ENCODE results near the gene TPBG.

The TPBG gene

GRCh38 chr6:82363428-82364086 lies at the start of gene TPBG:
Gene TPBG (plus strand): TSS chr6:82363817. CDS start chr6:82364962, 1,145 bp downstream.
- no peak for DNase-seq (ENCODE audit: insufficient read length, low spot score)
- FAIRE-seq, result no peak

GRCh38 chr6:82322386-82322785 lies 41.2 kb upstream of the TPBG start:
- FAIRE-seq (no peak), DNase-seq (ENCODE audit: insufficient read length, low spot score) (no peak)

- no peak for FAIRE-seq
Observed at GRCh38 chr6:82329766-82330165, 33.9 kb upstream of the TPBG start.

GRCh38 chr6:82330171-82330804 lies 33.3 kb upstream of the TPBG start:
- no peak for FAIRE-seq
- no peak for DNase-seq (ENCODE audit: insufficient read length, low spot score)

More at GRCh38 chr6:82329766-82330165, 33.9 kb upstream of the TPBG start:
- no peak for DNase-seq (ENCODE audit: insufficient read length, low spot score)

GRCh38 chr6:82331031-82331773 lies 32.4 kb upstream of the TPBG start:
- DNase-seq (ENCODE audit: insufficient read length, low spot score) (no peak), FAIRE-seq (no peak)

- DNase-seq (ENCODE audit: insufficient read length, low spot score) (no peak), FAIRE-seq (no peak)
Observed at GRCh38 chr6:82333781-82334180, 29.8 kb upstream of the TPBG start.

GRCh38 chr6:82337688-82338257 lies 25.8 kb upstream of the TPBG start:
- DNase-seq (ENCODE audit: insufficient read length, low spot score) (no peak), FAIRE-seq (no peak)

- no peak for FAIRE-seq
Observed at GRCh38 chr6:82348130-82348529, 15.5 kb upstream of the TPBG start.

GRCh38 chr6:82353848-82354247 lies 9.8 kb upstream of the TPBG start:
- DNase-seq (ENCODE audit: insufficient read length, low spot score) (no peak), FAIRE-seq (no peak)

More at GRCh38 chr6:82348130-82348529, 15.5 kb upstream of the TPBG start:
- no peak for DNase-seq (ENCODE audit: insufficient read length, low spot score)

- FAIRE-seq (no peak), DNase-seq (ENCODE audit: insufficient read length, low spot score) (no peak)
Observed at GRCh38 chr6:82360552-82360951, 3.1 kb upstream of the TPBG start.

GRCh38 chr6:82361631-82362030 lies 2.0 kb upstream of the TPBG start:
- FAIRE-seq (no peak), DNase-seq (ENCODE audit: insufficient read length, low spot score) (no peak)

- DNase-seq (ENCODE audit: insufficient read length, low spot score) (no peak), FAIRE-seq (no peak)
Observed at GRCh38 chr6:82362144-82362543, 1.5 kb upstream of the TPBG start.

- no peak for FAIRE-seq
- DNase-seq (ENCODE audit: insufficient read length, low spot score), result no peak
Observed at GRCh38 chr6:82362878-82363427, 664 bp upstream of the TPBG start.

- DNase-seq (ENCODE audit: insufficient read length, low spot score) (no peak), FAIRE-seq (no peak)
Observed at GRCh38 chr6:82364087-82365015, 734 bp downstream of the TPBG start.

GRCh38 chr6:82365016-82365795 lies 1.6 kb downstream of the TPBG start:
- no peak for FAIRE-seq
- DNase-seq (ENCODE audit: insufficient read length, low spot score), result no peak

GRCh38 chr6:82367704-82368103 lies 4.1 kb downstream of the TPBG start:
- FAIRE-seq, result no peak
- no peak for DNase-seq (ENCODE audit: insufficient read length, low spot score)

- DNase-seq (ENCODE audit: insufficient read length, low spot score) (no peak), FAIRE-seq (no peak)
Observed at GRCh38 chr6:82370788-82371187, 7.2 kb downstream of the TPBG start.

- FAIRE-seq (no peak), DNase-seq (ENCODE audit: insufficient read length, low spot score) (no peak)
Observed at GRCh38 chr6:82371799-82372546, 8.4 kb downstream of the TPBG start.

GRCh38 chr6:82372656-82373055 lies 9.0 kb downstream of the TPBG start:
- no peak for FAIRE-seq
- no peak for DNase-seq (ENCODE audit: insufficient read length, low spot score)

All from GM19239 (cell line).